Neuron (in vitro differentiated cells): ENCODE measurements around the gene PUM2.
A peak's percentile ranks its signal among the peaks of the same experiment; 100 is the strongest.

Source experiments
- H2AFZ ChIP-seq: one replicate; pipeline ENCODE4 v1.6.1; 2013; ENCODE audit warnings: low read depth, mild to moderate bottlenecking, inconsistent platforms, low read length, moderate library complexity
- H3K27me3 ChIP-seq: one replicate; pipeline ENCODE4 v1.6.1; 2013; ENCODE audit warnings: low read length; ENCODE audit not compliant: insufficient read depth
- H3K36me3 ChIP-seq: one replicate; pipeline ENCODE4 v1.6.1; 2013; ENCODE audit warnings: low read length; ENCODE audit not compliant: insufficient read depth
- H3K4me1 ChIP-seq: one replicate; pipeline ENCODE4 v1.6.1; 2013; ENCODE audit warnings: low read length; ENCODE audit not compliant: insufficient read depth
- H3K4me3 ChIP-seq: 2 replicates; pipeline ENCODE4 v1.5.1; 2013; ENCODE audit warnings: mild to moderate bottlenecking, low read length, moderate library complexity
- H3K9me3 ChIP-seq: one replicate; pipeline ENCODE4 v1.6.1; 2013; ENCODE audit warnings: low read length

The PUM2 gene, protein sequence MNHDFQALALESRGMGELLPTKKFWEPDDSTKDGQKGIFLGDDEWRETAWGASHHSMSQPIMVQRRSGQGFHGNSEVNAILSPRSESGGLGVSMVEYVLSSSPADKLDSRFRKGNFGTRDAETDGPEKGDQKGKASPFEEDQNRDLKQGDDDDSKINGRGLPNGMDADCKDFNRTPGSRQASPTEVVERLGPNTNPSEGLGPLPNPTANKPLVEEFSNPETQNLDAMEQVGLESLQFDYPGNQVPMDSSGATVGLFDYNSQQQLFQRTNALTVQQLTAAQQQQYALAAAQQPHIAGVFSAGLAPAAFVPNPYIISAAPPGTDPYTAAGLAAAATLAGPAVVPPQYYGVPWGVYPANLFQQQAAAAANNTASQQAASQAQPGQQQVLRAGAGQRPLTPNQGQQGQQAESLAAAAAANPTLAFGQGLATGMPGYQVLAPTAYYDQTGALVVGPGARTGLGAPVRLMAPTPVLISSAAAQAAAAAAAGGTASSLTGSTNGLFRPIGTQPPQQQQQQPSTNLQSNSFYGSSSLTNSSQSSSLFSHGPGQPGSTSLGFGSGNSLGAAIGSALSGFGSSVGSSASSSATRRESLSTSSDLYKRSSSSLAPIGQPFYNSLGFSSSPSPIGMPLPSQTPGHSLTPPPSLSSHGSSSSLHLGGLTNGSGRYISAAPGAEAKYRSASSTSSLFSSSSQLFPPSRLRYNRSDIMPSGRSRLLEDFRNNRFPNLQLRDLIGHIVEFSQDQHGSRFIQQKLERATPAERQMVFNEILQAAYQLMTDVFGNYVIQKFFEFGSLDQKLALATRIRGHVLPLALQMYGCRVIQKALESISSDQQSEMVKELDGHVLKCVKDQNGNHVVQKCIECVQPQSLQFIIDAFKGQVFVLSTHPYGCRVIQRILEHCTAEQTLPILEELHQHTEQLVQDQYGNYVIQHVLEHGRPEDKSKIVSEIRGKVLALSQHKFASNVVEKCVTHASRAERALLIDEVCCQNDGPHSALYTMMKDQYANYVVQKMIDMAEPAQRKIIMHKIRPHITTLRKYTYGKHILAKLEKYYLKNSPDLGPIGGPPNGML

DNA sequence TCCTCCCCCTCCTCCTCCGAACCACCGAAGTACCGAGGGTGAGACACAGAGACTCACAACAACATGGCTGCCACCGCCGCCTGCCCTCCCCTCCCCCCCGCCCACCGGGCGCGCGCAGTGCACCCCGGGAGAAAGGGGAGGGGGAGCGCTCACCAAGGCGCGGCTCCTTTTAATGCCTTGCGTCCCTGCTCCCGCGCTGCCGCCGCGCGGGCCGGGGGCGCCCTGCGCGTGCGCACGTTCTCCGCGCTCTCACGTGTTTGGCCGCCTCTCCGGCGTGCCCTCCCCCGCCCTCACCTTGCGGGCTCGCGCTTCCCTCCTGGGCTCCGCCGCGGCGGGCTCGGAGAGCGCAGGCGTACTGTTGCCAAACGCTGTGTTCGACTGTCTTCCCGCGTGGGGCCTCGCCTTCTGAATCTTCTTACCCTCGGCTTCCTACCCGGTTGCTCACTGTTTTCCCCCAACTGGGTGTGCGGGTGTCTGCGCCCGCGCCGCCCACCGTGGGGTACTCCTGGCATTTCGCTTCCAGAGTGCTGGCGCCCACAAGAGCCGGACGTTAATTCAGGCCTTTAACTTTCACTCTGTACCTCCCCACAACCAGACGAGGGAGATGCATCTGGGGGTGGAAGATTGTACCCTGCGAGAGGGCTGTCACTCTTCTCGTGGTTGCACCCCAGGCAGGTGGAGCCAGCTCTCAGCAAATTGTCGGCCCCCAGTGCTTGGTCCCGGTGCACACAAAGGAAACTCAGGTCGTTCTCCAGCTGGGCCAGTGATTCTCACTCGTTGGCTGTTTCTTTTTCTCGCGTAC lies at the start of gene PUM2:
PUM2 (minus strand) TSS at position 92 of the 802 bp plus-strand sequence. CDS start 23,484 bp downstream, outside the sequence.
- H3K4me1 ChIP-seq, result peaks cover 41% of the 10 kb centered on the region
- H3K27me3 ChIP-seq, result no peaks in the 10 kb centered on the region

DNA sequence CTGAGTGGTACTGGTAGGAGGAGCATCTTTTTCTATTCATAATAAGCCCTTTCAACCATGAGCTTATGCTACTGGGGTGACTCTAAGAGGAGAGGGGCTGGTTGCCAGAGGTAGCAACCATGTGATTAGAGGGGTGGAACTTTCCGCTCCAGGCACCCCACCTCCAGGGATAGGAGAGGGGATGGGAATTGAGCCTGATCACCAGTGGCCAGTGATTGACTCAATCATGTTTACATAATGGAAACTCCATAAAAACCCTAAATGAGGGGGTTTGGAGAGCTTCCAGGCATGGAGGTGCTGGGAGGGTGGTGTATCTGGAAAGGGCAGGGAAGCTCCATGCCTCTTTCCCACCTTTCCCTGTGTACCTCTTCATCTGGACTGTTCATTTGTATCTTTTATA lies 49.7 kb upstream of the PUM2 start:
- H3K4me3 ChIP-seq, result no peak overlapping the region
- H3K9me3 ChIP-seq, result no peaks in the 10 kb centered on the region
- no peaks in the 10 kb centered on the region for H3K4me1 ChIP-seq
- no peaks in the 10 kb centered on the region for H3K36me3 ChIP-seq
- H2AFZ ChIP-seq, result no peak overlapping the region
- H3K27me3 ChIP-seq, result peaks cover 9% of the 10 kb centered on the region

More for the DNA sequence above, at the start of gene PUM2:
- Histone ChIP-seq H3K4me3 (peak within 1 kb of the TSS; percentile 97), H3K36me3 (peaks cover 6% of the 10 kb centered on the region), H2AFZ (peak within 1 kb of the TSS; percentile 42), H3K9me3 (no peaks in the 10 kb centered on the region)

DNA sequence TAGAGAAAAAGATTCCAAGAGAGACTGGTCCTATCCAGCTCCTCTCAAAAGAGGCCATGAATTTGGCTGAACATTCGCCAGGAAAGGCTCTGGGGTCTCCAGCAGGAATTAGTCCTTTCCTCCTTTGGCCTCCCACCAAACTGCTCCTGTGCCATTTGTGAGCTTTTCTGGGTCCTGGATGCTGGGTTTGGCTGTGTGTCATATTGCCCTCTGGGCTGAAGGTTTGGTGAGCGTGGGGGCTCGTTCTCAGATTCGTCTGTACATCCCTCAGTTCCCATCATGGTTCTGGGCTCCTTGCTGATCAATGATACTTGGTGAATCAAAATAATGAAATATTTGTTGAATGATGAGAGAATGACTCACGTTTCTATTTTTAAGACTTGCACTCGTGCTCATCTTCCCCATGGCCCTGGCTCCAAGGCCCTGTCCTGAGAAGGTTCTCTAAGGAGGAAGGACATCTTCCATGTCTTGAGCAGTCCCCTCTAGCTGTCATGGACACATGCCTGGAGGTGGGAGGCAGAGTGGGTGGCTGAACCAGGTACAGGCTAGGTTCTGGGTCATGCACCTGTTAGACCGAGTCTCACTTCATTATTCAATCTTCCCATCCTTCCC lies 48.4 kb upstream of the PUM2 start:
- H3K36me3 ChIP-seq, result no peaks in the 10 kb centered on the region
- no peak overlapping the region for H2AFZ ChIP-seq
- no peaks in the 10 kb centered on the region for H3K4me1 ChIP-seq
- H3K27me3 ChIP-seq, result peaks cover 9% of the 10 kb centered on the region
- H3K4me3 ChIP-seq, result no peak overlapping the region
- no peaks in the 10 kb centered on the region for H3K9me3 ChIP-seq

DNA sequence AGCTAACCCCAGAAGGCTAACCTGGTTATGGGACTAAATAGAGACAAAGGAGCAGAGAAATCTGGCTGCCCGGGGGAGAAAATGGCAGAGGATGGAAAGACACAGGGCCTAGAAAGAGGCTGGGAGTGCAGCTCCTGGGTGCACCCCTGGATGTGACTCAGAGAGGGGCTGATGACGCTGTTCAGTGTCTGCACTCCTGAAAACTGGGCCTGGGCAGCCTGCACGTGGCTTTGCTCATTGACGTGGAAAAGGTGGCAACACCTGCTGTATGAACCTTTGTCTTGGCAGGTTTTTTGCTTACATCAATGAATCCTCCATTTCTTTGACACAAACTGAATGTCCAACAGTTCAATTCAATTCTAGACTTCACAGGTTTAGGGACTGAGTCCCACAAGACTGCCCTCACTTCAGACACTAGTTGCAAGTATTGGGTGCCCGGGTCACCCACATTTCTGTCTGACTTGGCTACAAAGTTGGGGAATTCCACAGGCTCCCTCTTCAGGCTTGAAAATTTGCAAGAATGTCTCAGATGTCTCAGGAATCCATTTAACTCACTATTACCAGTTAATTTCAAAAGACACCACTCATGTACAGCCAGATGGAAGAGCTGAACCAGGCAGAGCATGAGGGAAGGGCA lies 47.3 kb upstream of the PUM2 start:
- no peaks in the 10 kb centered on the region for H3K36me3 ChIP-seq
- peaks cover 9% of the 10 kb centered on the region for H3K27me3 ChIP-seq
- H3K4me3 ChIP-seq, result no peak overlapping the region
- no peaks in the 10 kb centered on the region for H3K9me3 ChIP-seq
- no peaks in the 10 kb centered on the region for H3K4me1 ChIP-seq
- no peak overlapping the region for H2AFZ ChIP-seq

DNA sequence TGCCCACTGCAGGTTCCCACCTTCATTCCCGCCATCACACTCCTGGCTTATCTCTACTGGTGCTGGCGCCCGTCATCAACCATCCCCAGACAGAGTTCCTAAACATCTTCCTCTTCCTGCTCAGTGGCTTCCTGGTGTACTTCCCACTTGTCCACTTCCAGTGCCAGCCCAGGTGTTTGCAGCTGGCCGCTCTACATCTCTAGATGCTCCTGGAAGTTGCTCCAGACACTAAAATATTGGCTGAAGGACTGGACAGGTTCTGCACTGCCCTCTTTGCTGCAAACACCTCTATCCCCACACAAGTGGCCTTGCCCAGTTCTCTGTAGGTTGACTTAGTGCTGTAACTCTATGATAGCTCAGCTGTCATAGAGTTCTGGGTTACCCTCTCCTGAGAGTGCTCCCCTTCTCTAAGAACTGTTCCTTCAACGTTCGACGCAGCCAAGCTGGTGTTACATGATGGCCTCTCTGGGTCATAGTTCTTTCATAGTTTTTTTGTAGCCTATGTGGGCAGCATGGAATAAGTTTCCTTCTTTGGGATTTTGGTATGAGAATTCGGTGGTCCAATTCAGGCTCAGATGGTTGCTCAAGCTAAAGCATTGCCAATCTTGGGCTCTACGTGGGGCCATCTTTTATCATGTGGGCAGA lies 45.8 kb upstream of the PUM2 start:
- H3K4me3 ChIP-seq, result no peak overlapping the region
- no peak overlapping the region for H2AFZ ChIP-seq
- no peaks in the 10 kb centered on the region for H3K9me3 ChIP-seq
- H3K27me3 ChIP-seq, result peaks cover 11% of the 10 kb centered on the region
- H3K4me1 ChIP-seq, result no peaks in the 10 kb centered on the region
- H3K36me3 ChIP-seq, result no peaks in the 10 kb centered on the region

DNA sequence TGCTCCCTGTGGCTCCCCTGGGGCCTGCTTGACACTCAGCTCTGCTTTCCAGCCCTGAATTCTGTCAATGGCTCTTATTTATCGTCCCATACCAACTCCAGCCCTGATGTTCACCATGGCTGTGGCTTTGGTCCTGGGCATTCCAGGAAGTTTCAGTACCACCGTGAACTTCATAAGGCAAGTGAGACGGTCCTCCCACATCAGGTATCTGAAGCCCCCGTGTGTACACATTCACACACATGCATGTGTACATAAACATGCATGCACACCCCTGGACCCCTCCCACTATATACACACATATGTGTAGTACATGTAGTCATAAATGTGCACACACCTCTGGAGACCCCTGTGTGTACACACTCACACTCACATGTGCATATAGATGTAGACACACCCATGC lies 43.3 kb upstream of the PUM2 start:
- Histone ChIP-seq H3K9me3 (no peaks in the 10 kb centered on the region), H3K4me1 (no peaks in the 10 kb centered on the region)

DNA sequence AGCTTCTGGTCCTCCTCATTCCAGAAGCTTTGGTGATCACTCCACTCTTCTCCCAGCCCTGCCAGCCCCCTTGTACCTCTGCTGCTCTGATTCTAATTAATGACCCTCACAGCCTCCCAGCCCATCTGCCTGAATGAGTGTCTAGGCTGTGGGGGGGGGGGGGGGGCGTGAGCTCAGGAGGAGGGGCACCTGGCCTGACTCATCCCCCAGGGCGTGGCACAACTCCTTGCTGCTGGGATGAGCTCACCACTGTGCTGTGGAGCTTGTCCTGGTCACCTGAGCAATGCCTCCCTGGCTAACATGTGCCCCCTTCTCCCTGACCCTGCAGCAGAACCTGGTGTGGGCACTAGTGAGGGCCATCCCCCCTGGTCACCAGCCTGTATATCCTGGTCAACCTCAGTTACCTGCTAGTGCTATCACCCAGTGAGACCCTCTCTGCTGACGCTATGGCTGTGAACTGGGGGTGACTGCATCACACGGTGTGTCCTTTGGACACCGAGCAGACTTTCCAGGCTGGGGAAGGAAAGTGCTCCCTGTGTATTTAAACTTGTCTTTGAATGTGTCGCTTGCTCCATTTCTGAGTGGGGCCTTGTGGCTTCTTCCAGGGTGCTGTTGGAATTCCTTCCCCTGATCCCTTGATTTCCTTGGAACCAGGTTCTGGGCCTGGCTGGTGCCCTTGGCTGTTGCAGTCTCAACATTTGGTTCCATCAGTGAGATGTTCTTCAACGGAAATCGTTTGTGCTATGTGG lies 41.5 kb upstream of the PUM2 start:
- H3K9me3 ChIP-seq, result no peaks in the 10 kb centered on the region
- H3K36me3 ChIP-seq, result no peaks in the 10 kb centered on the region
- no peak overlapping the region for H3K4me3 ChIP-seq
- no peaks in the 10 kb centered on the region for H3K4me1 ChIP-seq
- H2AFZ ChIP-seq, result no peak overlapping the region
- peaks cover 13% of the 10 kb centered on the region for H3K27me3 ChIP-seq

More for the DNA sequence above, 43.3 kb upstream of the PUM2 start:
- no peak overlapping the region for H3K4me3 ChIP-seq
- H3K27me3 ChIP-seq, result peaks cover 13% of the 10 kb centered on the region
- H3K36me3 ChIP-seq, result no peaks in the 10 kb centered on the region
- H2AFZ ChIP-seq, result no peak overlapping the region

DNA sequence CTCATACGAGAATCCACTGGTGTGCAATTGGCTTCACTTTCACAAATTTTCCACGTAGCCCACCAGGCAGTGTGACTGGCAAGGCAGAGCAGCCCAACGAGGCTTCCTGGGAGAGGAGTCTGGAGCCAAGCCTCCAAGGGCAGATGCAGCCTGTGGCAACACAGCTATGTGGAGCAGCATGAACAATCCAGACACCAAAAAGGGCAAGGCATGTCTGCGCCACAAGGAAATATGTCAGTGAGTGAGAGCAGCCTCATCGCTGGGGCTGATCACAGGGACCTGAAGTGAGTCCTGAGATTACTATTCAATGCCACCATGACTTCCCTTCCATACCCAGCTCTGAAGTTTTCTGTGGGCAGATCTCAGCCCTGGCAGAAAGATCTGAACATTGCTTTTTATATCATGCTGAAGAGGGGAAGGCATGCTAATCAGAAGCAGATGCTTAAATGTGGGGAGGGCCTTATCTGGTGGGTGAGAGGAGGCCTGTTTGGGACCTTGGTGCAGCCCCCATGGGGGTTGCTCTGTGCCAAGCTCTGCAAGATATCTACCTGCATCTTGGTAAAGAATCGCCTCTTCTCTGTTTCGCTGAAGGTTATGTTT lies 40.0 kb upstream of the PUM2 start:
- Histone ChIP-seq H2AFZ (no peak overlapping the region), H3K36me3 (no peaks in the 10 kb centered on the region), H3K4me1 (no peaks in the 10 kb centered on the region), H3K27me3 (peaks cover 13% of the 10 kb centered on the region), H3K4me3 (no peak overlapping the region), H3K9me3 (no peaks in the 10 kb centered on the region)

DNA sequence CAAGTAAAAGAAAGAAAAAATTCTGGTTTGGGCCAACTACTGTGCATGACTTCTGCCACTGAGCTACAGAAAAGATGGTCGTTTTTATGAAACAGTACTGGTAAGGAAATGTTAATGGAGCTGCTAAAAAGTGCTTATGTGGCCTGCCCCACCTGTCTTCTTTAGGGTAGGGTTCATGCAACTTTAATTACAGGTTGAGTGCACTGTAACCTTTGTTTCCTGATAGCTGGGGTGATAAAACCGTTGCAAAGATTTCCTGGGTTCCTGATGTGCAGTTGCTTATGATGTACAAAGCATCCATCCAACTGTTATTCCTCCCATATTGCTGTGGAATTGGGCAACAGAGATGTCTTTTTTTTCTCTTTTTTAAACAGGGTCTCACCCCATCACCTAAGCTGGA lies 34.3 kb upstream of the PUM2 start:
- H3K36me3 ChIP-seq, result no peaks in the 10 kb centered on the region
- no peaks in the 10 kb centered on the region for H3K9me3 ChIP-seq
- H3K27me3 ChIP-seq, result no peaks in the 10 kb centered on the region
- H3K4me1 ChIP-seq, result peaks cover 13% of the 10 kb centered on the region
- no peak overlapping the region for H2AFZ ChIP-seq
- no peak overlapping the region for H3K4me3 ChIP-seq

DNA sequence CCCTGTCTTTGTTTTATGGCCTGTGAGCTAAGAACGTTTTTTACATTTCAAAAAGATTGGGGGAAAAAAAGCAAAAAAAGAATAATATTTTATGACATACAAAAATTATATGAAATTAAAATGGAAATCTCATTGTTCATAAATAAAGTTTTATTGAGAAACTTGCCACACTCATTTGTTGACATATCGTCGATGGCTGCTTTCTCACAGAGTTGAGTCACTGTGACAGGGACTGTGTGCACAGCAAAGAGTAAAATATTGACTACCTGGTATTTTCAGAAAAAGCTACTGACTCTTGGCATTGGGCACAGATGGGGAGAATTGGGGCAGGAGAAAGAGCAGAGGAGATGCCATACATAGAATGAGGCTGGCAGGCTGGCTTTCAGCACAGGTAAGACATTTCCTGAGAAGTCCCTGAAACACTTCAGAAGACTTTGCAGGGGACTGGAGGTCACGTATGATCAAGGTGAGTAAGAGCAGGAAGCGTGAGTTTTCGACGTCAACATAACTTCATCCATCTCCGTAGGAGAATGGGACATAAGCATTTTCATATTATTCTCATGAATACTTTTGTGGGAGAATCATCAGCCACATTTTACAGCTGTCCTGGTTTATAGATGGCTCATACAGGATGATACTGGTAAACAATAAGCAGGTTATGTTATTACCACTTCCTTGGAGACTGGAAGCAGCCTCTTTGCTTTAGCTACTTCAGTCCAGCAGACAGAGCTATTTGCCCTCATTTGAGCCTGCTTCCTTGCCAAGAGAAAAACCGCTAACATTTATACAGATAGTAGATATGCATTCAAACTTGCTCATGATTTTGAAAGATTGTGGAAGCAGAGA lies 32.5 kb upstream of the PUM2 start:
- peaks cover 13% of the 10 kb centered on the region for H3K4me1 ChIP-seq
- no peak overlapping the region for H3K4me3 ChIP-seq
- H3K9me3 ChIP-seq, result no peaks in the 10 kb centered on the region
- no peaks in the 10 kb centered on the region for H3K36me3 ChIP-seq
- H3K27me3 ChIP-seq, result no peaks in the 10 kb centered on the region
- no peak overlapping the region for H2AFZ ChIP-seq
